H9 (cell line): ENCODE results near the gene KIF6. TPM values are rescaled to one million over a fixed set of nuclear protein-coding genes. Genes with fewer than 3 reads are reported as not detected.
A peak's percentile ranks its signal among the peaks of the same experiment; 100 is the strongest.

Experiments used
- DNase-seq: peaks from one replicate; pipeline ENCODE4 v3.0.0-alpha.2; 2017
- H2AFZ ChIP-seq: one replicate; pipeline ENCODE4 v1.6.1; 2013; ENCODE audit warnings: mild to moderate bottlenecking, low read length, control low read depth, moderate library complexity
- H2AK5ac ChIP-seq: 2 replicates; pipeline ENCODE4 v1.6.1; 2013; ENCODE audit warnings: low read length, control low read depth, mixed read lengths; ENCODE audit not compliant: insufficient read length
- H2BK120ac ChIP-seq: one replicate; pipeline ENCODE4 v1.6.1; 2013; ENCODE audit warnings: low read depth, mild to moderate bottlenecking, low read length, control low read depth, inconsistent platforms; ENCODE audit not compliant: poor library complexity, severe bottlenecking
- H2BK12ac ChIP-seq: 2 replicates; pipeline ENCODE4 v1.6.1; 2013; ENCODE audit warnings: low read length, control low read depth, mixed read lengths, low read depth; ENCODE audit not compliant: insufficient read length
- H2BK15ac ChIP-seq: 2 replicates; pipeline ENCODE4 v1.6.1; 2013; ENCODE audit warnings: low read depth, low read length, control low read depth
- H2BK20ac ChIP-seq: one replicate; pipeline ENCODE4 v1.6.1; 2013; ENCODE audit warnings: low read depth, mild to moderate bottlenecking, low read length, control low read depth, inconsistent platforms; ENCODE audit not compliant: poor library complexity, severe bottlenecking
- H2BK5ac ChIP-seq: 2 replicates; pipeline ENCODE4 v1.6.1; 2013; ENCODE audit warnings: low read length, control low read depth, mixed read lengths; ENCODE audit not compliant: insufficient read length
- H3K14ac ChIP-seq: 2 replicates; pipeline ENCODE4 v1.6.1; 2013; ENCODE audit warnings: low read length, control low read depth; ENCODE audit not compliant: insufficient read depth
- H3K18ac ChIP-seq: 2 replicates; pipeline ENCODE4 v1.6.1; 2013; ENCODE audit warnings: low read depth, mild to moderate bottlenecking, mixed read lengths, low read length, control low read depth; ENCODE audit not compliant: insufficient read length
- H3K23ac ChIP-seq: 2 replicates; pipeline ENCODE4 v1.6.1; 2013; ENCODE audit warnings: low read length, control low read depth, mixed read lengths, low read depth; ENCODE audit not compliant: insufficient read length
- H3K23me2 ChIP-seq: 2 replicates; pipeline ENCODE4 v1.6.1; 2013; ENCODE audit warnings: low read depth, mild to moderate bottlenecking, mixed read lengths, low read length, control low read depth; ENCODE audit not compliant: insufficient read length, poor library complexity, severe bottlenecking
- H3K27ac ChIP-seq: 2 replicates; pipeline ENCODE4 v1.5.1; 2013; ENCODE audit warnings: low read length, control low read depth, mixed read lengths, low read depth; ENCODE audit not compliant: insufficient read length
- H3K27me3 ChIP-seq: 2 replicates; pipeline ENCODE4 v1.6.1; 2013; ENCODE audit warnings: low read length, control low read depth, inconsistent platforms; ENCODE audit not compliant: insufficient read depth
- H3K4ac ChIP-seq: 2 replicates; pipeline ENCODE4 v1.6.1; 2013; ENCODE audit warnings: low read depth, mild to moderate bottlenecking, control low read depth, inconsistent platforms, low read length, moderate library complexity
- H3K4me1 ChIP-seq: 2 replicates; pipeline ENCODE4 v1.6.1; 2013; ENCODE audit warnings: low read length, control low read depth, inconsistent platforms; ENCODE audit not compliant: insufficient read depth
- H3K4me2 ChIP-seq: 2 replicates; pipeline ENCODE4 v1.6.1; 2013; ENCODE audit warnings: low read length, control low read depth, mixed read lengths; ENCODE audit not compliant: insufficient read length, insufficient read depth
- H3K56ac ChIP-seq: 2 replicates; pipeline ENCODE4 v1.6.1; 2013; ENCODE audit warnings: low read depth, mild to moderate bottlenecking, mixed read lengths, low read length, control low read depth; ENCODE audit not compliant: insufficient read length
- H3K79me1 ChIP-seq: 2 replicates; pipeline ENCODE4 v1.6.1; 2013; ENCODE audit warnings: low read depth, mild to moderate bottlenecking, moderate library complexity, low read length, control low read depth, inconsistent platforms; ENCODE audit not compliant: insufficient read depth, poor library complexity, severe bottlenecking
- H3K79me2 ChIP-seq: 2 replicates; pipeline ENCODE4 v1.6.1; 2013; ENCODE audit warnings: low read length, control low read depth, inconsistent platforms; ENCODE audit not compliant: insufficient read depth
- H3K9ac ChIP-seq: 2 replicates; pipeline ENCODE4 v1.6.1; 2013; ENCODE audit warnings: low read length, control low read depth, mixed read lengths; ENCODE audit not compliant: insufficient read length; ENCODE audit errors: extremely low read depth
- H3K9me3 ChIP-seq: one replicate; pipeline ENCODE4 v1.6.1; 2013; ENCODE audit warnings: low read depth, low read length, inconsistent platforms; ENCODE audit not compliant: control insufficient read depth
- H3T11ph ChIP-seq: one replicate; pipeline ENCODE4 v1.6.1; 2013; ENCODE audit warnings: mild to moderate bottlenecking, low read length, control low read depth, inconsistent platforms
- H4K20me1 ChIP-seq: one replicate; pipeline ENCODE4 v1.6.1; 2013; ENCODE audit not compliant: control insufficient read depth, insufficient read length, insufficient read depth
- H4K5ac ChIP-seq: 2 replicates; pipeline ENCODE4 v1.6.1; 2013; ENCODE audit warnings: low read depth, mild to moderate bottlenecking, mixed read lengths, low read length, control low read depth; ENCODE audit not compliant: insufficient read length
- H4K8ac ChIP-seq: replicated peaks from 2 replicates; pipeline ENCODE4 v1.6.1; 2013; ENCODE audit warnings: low read length, control low read depth, mixed read lengths, low read depth; ENCODE audit not compliant: insufficient read length
- H4K91ac ChIP-seq: 2 replicates; pipeline ENCODE4 v1.6.1; 2013; ENCODE audit warnings: low read depth, mild to moderate bottlenecking, moderate library complexity, mixed read lengths, low read length, control low read depth; ENCODE audit not compliant: insufficient read length
- H3K27ac Mint-ChIP-seq, 3 experiments: 2 replicates in 2 of 3; 3 replicates in 1 of 3; pipeline ENCODE4 v1.8.0; 2020 to 2021; ENCODE audit warnings: mixed read lengths in 3 of 3, mild to moderate bottlenecking in 1 of 3, moderate library complexity in 1 of 3
- H3K27me3 Mint-ChIP-seq: 2 replicates; pipeline ENCODE4 v1.8.0; 2021; ENCODE audit warnings: low read depth, mild to moderate bottlenecking, moderate library complexity, mixed read lengths
- H3K36me3 Mint-ChIP-seq, 3 experiments: 2 replicates in 2 of 3; 3 replicates in 1 of 3; pipeline ENCODE4 v1.8.0; 2020 to 2021; ENCODE audit warnings: low read depth in 3 of 3, mixed read lengths in 3 of 3; ENCODE audit not compliant: insufficient read depth in 1 of 3
- H3K4me1 Mint-ChIP-seq, 2 experiments: 2 replicates each; pipeline ENCODE4 v1.8.0; 2020; ENCODE audit warnings: mixed read lengths in 2 of 2
- H3K4me3 Mint-ChIP-seq, 2 experiments: 2 replicates in 1 of 2; 3 replicates in 1 of 2; pipeline ENCODE4 v1.8.0; 2020 to 2021; ENCODE audit warnings: mild to moderate bottlenecking in 2 of 2, mixed read lengths in 2 of 2, moderate library complexity in 1 of 2
- H3K9me3 Mint-ChIP-seq, 2 experiments: 2 replicates in 1 of 2; 3 replicates in 1 of 2; pipeline ENCODE4 v1.8.0; 2020; ENCODE audit warnings: mild to moderate bottlenecking in 2 of 2, mixed read lengths in 2 of 2, moderate library complexity in 1 of 2
- WGBS: extraction: QIAGEN DNeasy Blood & Tissue Kit; methylation state at CpG from one replicate; pipeline ENCODE4 v1.1.7; 2013; ENCODE audit warnings: missing lambda C conversion rate, low lambda C conversion rate, mixed read lengths; ENCODE audit not compliant: insufficient read length; ENCODE audit errors: extremely low coverage; 5-methylcytosine and 5-hydroxymethylcytosine counted together
- total RNA-seq: library from RNA; stranded (reverse); gene quantifications from 2 replicates; pipeline ENCODE4 v1.2.1, GENCODE V29; 2021
- TF ChIP-seq, protein P1 (sequence below): fragments of 200-600 bp; sonication (generic); conservative IDR thresholded peaks from 3 replicates; pipeline ENCODE4 v1.8.0; 2021; ENCODE audit warnings: antibody characterized with exemption, mild to moderate bottlenecking

KIF6 gene
- total RNA-seq, 1 experiment from 2014 or later = 0.63 TPM

DNA sequence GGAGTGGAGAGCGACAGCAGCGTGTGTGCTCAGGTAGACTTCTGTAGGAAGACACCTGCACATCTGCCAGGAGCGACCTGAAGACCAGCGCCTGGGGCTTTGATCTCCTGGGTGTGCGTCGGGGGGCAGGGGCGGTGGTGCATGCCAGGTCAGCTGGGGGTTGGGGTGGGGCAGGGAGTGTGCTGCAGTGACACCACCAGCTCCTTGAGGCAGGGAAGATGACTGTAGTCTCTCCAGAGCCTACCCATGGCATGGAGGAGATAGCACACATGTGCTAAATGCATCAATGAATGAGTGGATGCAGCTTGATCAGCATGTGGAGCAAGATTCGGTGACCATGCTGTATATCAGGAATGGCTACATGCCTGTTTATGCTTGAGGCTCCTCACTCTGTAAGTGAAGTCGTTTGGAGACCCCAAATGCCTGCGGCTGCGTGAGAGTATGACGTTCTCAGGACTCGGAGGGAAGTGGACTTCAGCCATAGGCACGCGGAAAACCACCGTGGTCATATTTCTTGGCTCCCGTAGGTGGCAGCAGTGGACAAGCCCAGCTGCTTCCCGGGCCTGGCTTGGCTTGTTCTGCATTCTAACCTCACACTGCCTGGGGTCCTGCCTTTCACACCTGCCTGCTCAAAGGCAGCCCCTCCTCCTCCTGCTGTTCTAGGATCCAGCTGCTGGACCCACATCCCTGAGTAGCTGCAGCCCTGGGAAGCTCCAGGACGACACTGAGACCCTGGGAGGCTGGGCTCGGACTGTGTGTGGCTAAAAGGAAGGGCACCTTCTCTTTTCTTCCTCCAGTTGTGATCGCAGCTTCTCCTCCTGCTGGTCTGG, 363.3 kb downstream of the KIF6 start:
- H3K27me3 Mint-ChIP-seq = peaks cover 15% of the 10 kb centered on the region
- Histone ChIP-seq H3K18ac (peak overlapping the region; percentile 25), H3K23ac (no peak overlapping the region), H3K4me2 (peak overlapping the region; percentile 22), H4K91ac (no peak overlapping the region), H2BK15ac (no peak overlapping the region), H3T11ph (no peak overlapping the region), H3K56ac (no peak overlapping the region), H3K4me1 (no peaks in the 10 kb centered on the region), H2BK120ac (no peak overlapping the region), H3K23me2 (no peaks in the 10 kb centered on the region), H4K8ac (no peak overlapping the region), H3K27me3 (no peaks in the 10 kb centered on the region), H3K4ac (no peak overlapping the region), H2BK12ac (no peak overlapping the region), H3K79me2 (no peaks in the 10 kb centered on the region), H3K27ac (no peak overlapping the region), H3K14ac (no peak overlapping the region; the same call in 1 of the 2 replicates), H3K79me1 (no peaks in the 10 kb centered on the region), H4K20me1 (no peaks in the 10 kb centered on the region), H2BK5ac (no peak overlapping the region), H2BK20ac (no peak overlapping the region), H3K9me3 (no peaks in the 10 kb centered on the region), H2AFZ (no peak overlapping the region), H3K9ac (no peak overlapping the region), H4K5ac (no peak overlapping the region), H2AK5ac (no peak overlapping the region)
- WGBS = no CpG with 5 or more reads among the region's 21 CpGs
- 0 out of 7 replicates have a peak overlapping the region, but pooled peaks of 1 of the 3 experiments have one; percentile 10 for H3K27ac Mint-ChIP-seq
- TF ChIP-seq, protein P1, sequence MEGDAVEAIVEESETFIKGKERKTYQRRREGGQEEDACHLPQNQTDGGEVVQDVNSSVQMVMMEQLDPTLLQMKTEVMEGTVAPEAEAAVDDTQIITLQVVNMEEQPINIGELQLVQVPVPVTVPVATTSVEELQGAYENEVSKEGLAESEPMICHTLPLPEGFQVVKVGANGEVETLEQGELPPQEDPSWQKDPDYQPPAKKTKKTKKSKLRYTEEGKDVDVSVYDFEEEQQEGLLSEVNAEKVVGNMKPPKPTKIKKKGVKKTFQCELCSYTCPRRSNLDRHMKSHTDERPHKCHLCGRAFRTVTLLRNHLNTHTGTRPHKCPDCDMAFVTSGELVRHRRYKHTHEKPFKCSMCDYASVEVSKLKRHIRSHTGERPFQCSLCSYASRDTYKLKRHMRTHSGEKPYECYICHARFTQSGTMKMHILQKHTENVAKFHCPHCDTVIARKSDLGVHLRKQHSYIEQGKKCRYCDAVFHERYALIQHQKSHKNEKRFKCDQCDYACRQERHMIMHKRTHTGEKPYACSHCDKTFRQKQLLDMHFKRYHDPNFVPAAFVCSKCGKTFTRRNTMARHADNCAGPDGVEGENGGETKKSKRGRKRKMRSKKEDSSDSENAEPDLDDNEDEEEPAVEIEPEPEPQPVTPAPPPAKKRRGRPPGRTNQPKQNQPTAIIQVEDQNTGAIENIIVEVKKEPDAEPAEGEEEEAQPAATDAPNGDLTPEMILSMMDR = peak; percentile 80
- peaks cover 6 to 13% of the 10 kb centered on the region in 2 experiments for H3K4me1 Mint-ChIP-seq
- no peaks in the 10 kb centered on the region for H3K9me3 Mint-ChIP-seq
- no peak overlapping the region for H3K4me3 Mint-ChIP-seq
- H3K36me3 Mint-ChIP-seq = no peaks in the 10 kb centered on the region
- peak; percentile 93 for DNase-seq
